A673 (cell line): ENCODE results near the gene MRPL39.

ENCODE experiments used
- CTCF ChIP-seq: fragments of 300-800, 200-600 bp; sonication (generic); conservative IDR thresholded peaks from 2 replicates; pipeline ENCODE4 v1.5.1; 2017; ENCODE audit warnings: low read depth, mild to moderate bottlenecking, antibody characterized with exemption, low read length, moderate library complexity, mixed read lengths
- EZH2 ChIP-seq: fragments of 200-600 bp; sonication (generic); IDR thresholded peaks from 2 replicates; pipeline ENCODE4 v1.6.1; 2017; ENCODE audit warnings: borderline replicate concordance, low read depth, mild to moderate bottlenecking, mixed read lengths, antibody characterized with exemption, low read length; ENCODE audit not compliant: poor library complexity, severe bottlenecking

GRCh38 chr21:25564349-25564948, 42.8 kb downstream of the MRPL39 start:
- TF ChIP-seq CTCF, result no peak
- no peak for TF ChIP-seq EZH2
